Pancreas (tissue), 10 donors: Measurements from ENCODE around the gene TCAF1. TPM values are rescaled to one million over a fixed set of nuclear protein-coding genes. Genes with fewer than 3 reads are reported as not detected.

Source experiments
- ATAC-seq, 4 donors: fragments of 200-7000 bp; cut with Tn5 transposase; one replicate each; pipeline versions ENCODE4 v1.8.0 to v1.9.1; 2020; ENCODE audit warnings: mild to moderate bottlenecking in 4 of 4, moderate library complexity in 4 of 4
- DNase-seq, 6 donors: peaks; one replicate each; pipeline ENCODE4 v3.0.0-alpha.2; 2020
- FAIRE-seq: peaks from 2 replicates; lab custom pipeline; 2012; peaks lifted over from hg19 to GRCh38; lab: Jason Lieb, UNC
- H3K27ac ChIP-seq, 4 donors: fragments of 200-600 bp; sonication (generic); 1 replicate in 3 of 4; 2 replicates in 1 of 4; pipeline versions ENCODE4 v1.5.0 to v1.8.0; 2020
- H3K27me3 ChIP-seq, 4 donors: fragments of 200-600 bp; one replicate each; pipeline ENCODE4 v1.8.0; 2021
- H3K36me3 ChIP-seq, 3 donors: fragments of 200-600 bp; sonication (generic) in 1 of 3; one replicate each; pipeline versions ENCODE4 v1.5.0 to v1.8.0; 2020 to 2021
- H3K4me1 ChIP-seq, 3 donors: fragments of 200-600 bp; one replicate each; pipeline ENCODE4 v1.8.0; 2021
- H3K4me3 ChIP-seq, 4 donors: fragments of 200-600 bp; sonication (generic) in 2 of 4; one replicate each; pipeline versions ENCODE4 v1.5.0 to v1.8.0; 2020 to 2021
- H3K9me3 ChIP-seq, 4 donors: fragments of 200-600 bp; one replicate each; pipeline ENCODE4 v1.8.0; 2021
- CTCF ChIP-seq, 4 donors: fragments of 200-600 bp; sonication (generic) in 3 of 4; IDR thresholded peaks; one replicate each; pipeline versions ENCODE4 v1.5.0 to v1.8.0; 2021; ENCODE audit warnings: antibody characterized with exemption in 4 of 4
- WGBS, 2 donors: extraction: QIAGEN DNeasy Blood & Tissue Kit; methylation state at CpG; one replicate each; pipeline ENCODE4 v1.1.7; 2013; 5-methylcytosine and 5-hydroxymethylcytosine counted together
- intact Hi-C, 3 donors: fragments of 100-400 bp; cut with DNase I; formaldehyde crosslinking; loops; one replicate each; pipeline versions ENCODE4 v1.11.1 to v1.14.2; 2022
- polyA plus RNA-seq, 2 donors: library from polyadenylated mRNA; stranded (reverse); fragments of 200-250 nt; gene quantifications; one replicate each; pipeline ENCODE4 v1.2.3, GENCODE V29; 2013
- total RNA-seq, 6 donors: library from RNA; stranded (reverse); fragmentation: NEBNext Ultra II Directional in 4 of 6; extraction: Animal tissue kit (Norgen Biotek cat#: 25700) in 4 of 6; gene quantifications; one replicate each; pipeline versions ENCODE4 v1.2.1 to v1.2.4, GENCODE V29; 2021 to 2023
- donor health status: healthy with polysubstance abuse.
- donor health status: DM: no; HTN: no; CAD: no; lungs with moderate emphysema.
- donor health status: DM: no; HTN: no; CAD: no.
- donor health status: control.
- donor health status: control.
- donor health status: Bipolar disorder and iron deficiency.
- donor health status: DM: yes; HTN: yes; CAD: no.
- donor health status: DM: no; HTN: no; CAD: no.
- donor health status: DM: no; HTN: no; CAD: no.
- donor health status: DM: yes; HTN: yes; CAD: no.

TCAF1 gene
- total and polyA plus RNA-seq, 8 donors, result 9.1 to 30.5 (median 19.2) TPM

DNA sequence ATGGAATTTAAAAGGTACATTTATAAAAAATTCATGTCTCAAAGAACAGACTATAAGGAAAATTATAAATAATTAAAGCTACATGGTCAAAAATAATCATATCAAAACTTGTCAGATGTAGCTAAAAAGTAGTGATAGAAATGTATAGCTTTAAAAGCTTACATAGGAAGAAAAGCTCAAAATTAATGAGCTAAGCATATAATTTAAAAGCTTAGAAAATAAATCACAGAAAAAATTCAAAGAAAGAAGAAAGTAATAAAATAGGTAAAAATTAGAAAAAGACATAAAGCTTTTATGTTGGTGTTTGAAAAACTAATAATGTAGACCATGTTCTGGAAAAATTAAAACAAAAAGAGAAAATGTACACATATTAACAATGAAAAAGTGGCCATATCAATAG lies 5.3 kb downstream of the TCAF1 start:
- FAIRE-seq, result peak; percentile 89
- intact Hi-C loops, result no loop called here
- ATAC-seq, result no peak

GRCh38 chr7:143892527-143893300 lies 9.3 kb downstream of the TCAF1 start:
- no peaks in the 10 kb centered on the region for H3K4me1 ChIP-seq
- H3K36me3 ChIP-seq, result no peaks in the 10 kb centered on the region
- WGBS, 2 donors, result 95 to 98% methylated on average over 5 of the region's 5 CpGs
- FAIRE-seq (peak; percentile 56), ATAC-seq (no peak), DNase-seq (no peak)
- no peaks in the 10 kb centered on the region for H3K27me3 ChIP-seq
- TF ChIP-seq CTCF (IDR thresholded peaks at IDR 0.05), result no peak
- intact Hi-C loops, result no loop called here
- no peak overlapping the region for H3K27ac ChIP-seq
- H3K4me3 ChIP-seq, result no peak overlapping the region
- no peaks in the 10 kb centered on the region for H3K9me3 ChIP-seq

More for the DNA sequence above, 5.3 kb downstream of the TCAF1 start:
- H3K4me3 ChIP-seq, result no peak overlapping the region
- no peaks in the 10 kb centered on the region for H3K9me3 ChIP-seq
- H3K27ac ChIP-seq, result no peak overlapping the region
- DNase-seq, result no peak
- H3K36me3 ChIP-seq, result no peaks in the 10 kb centered on the region
- H3K4me1 ChIP-seq, result peaks cover 8 to 20% (median 18%) of the 10 kb centered on the region in 3 donors
- H3K27me3 ChIP-seq, result no peaks in the 10 kb centered on the region
- TF ChIP-seq CTCF (IDR thresholded peaks at IDR 0.05), result no peak

- no peaks in the 10 kb centered on the region for H3K4me1 ChIP-seq
- no peak for TF ChIP-seq CTCF (IDR thresholded peaks at IDR 0.05)
- no peak overlapping the region for H3K27ac ChIP-seq
- WGBS, 2 donors, result 76 to 78% methylated on average over 2 of the region's 2 CpGs
- DNase-seq (no peak), ATAC-seq (no peak), FAIRE-seq (no peak)
- H3K9me3 ChIP-seq, result no peaks in the 10 kb centered on the region
- intact Hi-C loops, result no loop called here
- no peaks in the 10 kb centered on the region for H3K27me3 ChIP-seq
- no peaks in the 10 kb centered on the region for H3K36me3 ChIP-seq
- no peak overlapping the region for H3K4me3 ChIP-seq
Measured at GRCh38 chr7:143891457-143891856, 10.5 kb downstream of the TCAF1 start.

DNA sequence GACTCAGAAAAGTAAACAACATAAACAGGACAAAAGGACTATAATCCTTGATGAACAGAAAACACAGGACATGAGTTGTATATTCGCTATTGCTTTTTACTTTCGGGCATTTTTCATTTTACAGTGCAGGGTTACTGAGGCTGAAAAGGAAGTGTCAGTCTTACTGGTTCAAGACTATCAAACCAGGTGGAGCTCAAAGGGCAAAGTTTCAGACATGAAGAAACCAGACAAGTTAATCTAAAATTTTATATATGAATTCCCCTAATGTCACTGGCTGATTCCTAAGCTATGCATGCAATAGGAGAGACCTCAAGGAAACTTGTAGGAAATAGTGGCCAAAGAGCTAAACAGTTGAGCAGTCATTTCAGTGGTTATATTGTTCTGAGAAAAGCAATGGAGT lies 11.4 kb downstream of the TCAF1 start:
- Histone ChIP-seq H3K9me3 (no peaks in the 10 kb centered on the region), H3K36me3 (no peaks in the 10 kb centered on the region), H3K27me3 (no peaks in the 10 kb centered on the region), H3K27ac (no peak overlapping the region), H3K4me3 (no peak overlapping the region), H3K4me1 (no peaks in the 10 kb centered on the region)
- 98 to 100% methylated on average over 2 of the region's 2 CpGs for WGBS, 2 donors
- intact Hi-C loops, result no loop called here
- TF ChIP-seq CTCF (IDR thresholded peaks at IDR 0.05), result no peak
- no peak for ATAC-seq
- FAIRE-seq, result no peak
- DNase-seq, result no peak

- WGBS, 2 donors, result 96 to 98% methylated on average over 2 of the region's 2 CpGs
- no peaks in the 10 kb centered on the region for H3K4me1 ChIP-seq
- no peak for ATAC-seq
- no peaks in the 10 kb centered on the region for H3K27me3 ChIP-seq
- no peak overlapping the region for H3K27ac ChIP-seq
- no peak for TF ChIP-seq CTCF (IDR thresholded peaks at IDR 0.05)
- no peaks in the 10 kb centered on the region for H3K9me3 ChIP-seq
- no peaks in the 10 kb centered on the region for H3K36me3 ChIP-seq
- no peak overlapping the region for H3K4me3 ChIP-seq
- no peak for DNase-seq
- FAIRE-seq, result no peak
- intact Hi-C loops, result no loop called here
Measured at GRCh38 chr7:143889068-143889467, 12.9 kb downstream of the TCAF1 start.
